GM18517 (cell line): ENCODE results near the gene NLRP14.
A peak's percentile ranks its signal among the peaks of the same experiment; 100 is the strongest.

ENCODE experiments used
- ATAC-seq: cut with Tn5 transposase; IDR thresholded peaks from one replicate; pipeline ENCODE4 v1.9.1; 2021; ENCODE audit warnings: mild to moderate bottlenecking, moderate library complexity; ENCODE audit not compliant: unreplicated experiment

NLRP14 gene

DNA sequence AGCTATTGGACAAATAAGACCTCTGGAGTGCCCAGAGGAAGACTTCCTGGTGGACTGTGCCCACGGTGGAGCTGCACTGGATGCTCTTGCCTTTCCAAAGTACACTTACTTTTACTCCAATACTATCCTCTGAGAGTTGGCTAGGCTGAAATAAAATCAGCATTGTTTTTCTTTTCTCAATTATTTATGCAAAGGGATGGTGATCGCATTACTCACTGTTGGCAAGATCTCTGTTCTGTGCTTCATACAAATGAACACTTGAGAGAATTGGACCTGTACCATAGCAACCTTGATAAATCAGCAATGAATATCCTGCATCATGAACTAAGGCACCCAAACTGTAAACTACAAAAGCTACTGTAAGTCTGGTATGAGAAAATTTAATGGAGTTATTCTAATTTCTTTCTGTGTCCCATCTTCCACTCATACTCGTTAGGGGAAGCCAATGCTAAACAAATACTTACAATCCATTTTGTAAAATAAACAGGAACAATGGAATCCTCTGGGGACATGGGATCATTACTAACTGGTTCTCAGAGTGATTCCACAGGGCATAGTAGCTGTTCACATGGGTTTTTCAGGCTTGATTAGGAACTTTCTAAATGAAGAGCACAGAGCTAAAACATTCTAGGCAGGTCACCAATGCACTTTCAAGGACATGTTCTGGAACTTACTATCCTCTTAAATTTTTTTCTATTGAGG, 26.3 kb downstream of the NLRP14 start:
- ATAC-seq: no peak

DNA sequence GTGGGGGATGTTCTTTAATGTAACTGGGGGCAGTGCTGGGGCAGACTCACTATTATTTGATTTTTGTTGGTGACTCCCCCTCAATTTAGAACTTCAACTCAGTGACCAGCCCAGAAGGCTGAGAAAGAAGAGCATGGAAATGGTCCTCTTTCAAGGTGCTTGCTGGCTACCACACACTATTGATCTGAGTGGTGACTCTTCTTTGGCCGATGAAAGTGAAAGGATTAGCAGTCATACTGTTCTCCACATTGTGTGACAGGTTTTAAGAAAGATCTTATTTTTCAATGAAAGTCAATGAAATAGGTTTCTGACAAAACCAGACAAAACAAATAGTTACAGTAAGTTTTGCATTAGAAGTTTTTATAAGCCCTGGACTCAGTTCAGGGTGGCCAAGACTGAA, 29.9 kb downstream of the NLRP14 start:
- no peak for ATAC-seq

DNA sequence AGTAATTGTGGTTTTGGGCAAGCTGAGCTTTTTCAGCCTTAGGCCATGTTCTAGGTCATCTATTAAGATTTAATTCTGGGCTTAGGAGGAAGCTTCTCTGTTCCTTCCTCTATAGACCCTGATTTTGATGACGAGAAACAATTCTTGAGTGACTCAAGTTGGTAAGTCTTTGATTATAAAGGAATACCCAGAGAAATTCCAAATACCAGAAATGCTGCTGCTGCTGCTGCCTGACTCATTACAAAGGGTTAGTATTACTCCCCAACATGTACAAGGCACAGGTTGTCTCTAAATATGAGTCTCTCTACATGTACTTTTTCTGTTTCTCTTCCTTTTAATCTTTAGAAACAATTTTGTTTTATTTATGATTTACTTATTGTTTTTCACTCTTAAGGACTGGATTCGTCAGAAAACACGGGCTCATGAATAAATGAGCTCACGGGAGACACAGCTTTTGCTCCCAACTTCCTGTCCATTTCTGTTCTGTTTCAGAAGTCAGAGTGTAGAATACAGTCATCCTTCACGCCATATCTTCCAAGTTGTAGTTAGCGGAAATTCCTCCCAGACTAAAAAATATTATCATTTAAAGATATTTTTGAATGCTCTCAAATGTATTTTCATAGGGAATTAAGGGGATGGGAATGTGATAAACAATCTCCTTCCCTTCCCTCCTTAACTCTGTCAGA, 36.7 kb downstream of the NLRP14 start:
- ATAC-seq: no peak

DNA sequence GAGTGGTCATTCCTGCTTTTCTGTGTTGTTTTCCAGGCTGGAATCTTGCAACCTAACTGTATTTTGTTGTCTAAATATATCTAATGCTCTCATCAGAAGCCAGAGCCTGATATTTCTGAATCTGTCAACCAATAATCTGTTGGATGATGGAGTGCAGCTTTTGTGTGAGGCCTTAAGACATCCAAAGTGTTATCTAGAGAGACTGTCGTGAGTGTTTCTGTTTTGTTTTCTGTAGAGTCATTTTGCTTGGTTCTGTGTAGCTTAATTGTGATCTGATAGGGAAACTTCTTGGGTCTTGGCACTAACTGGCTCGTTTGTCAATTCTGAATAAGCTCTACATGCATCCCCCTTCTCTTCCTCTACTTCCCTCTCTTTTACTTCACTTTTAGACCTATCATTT, 37.4 kb downstream of the NLRP14 start:
- no peak for ATAC-seq

DNA sequence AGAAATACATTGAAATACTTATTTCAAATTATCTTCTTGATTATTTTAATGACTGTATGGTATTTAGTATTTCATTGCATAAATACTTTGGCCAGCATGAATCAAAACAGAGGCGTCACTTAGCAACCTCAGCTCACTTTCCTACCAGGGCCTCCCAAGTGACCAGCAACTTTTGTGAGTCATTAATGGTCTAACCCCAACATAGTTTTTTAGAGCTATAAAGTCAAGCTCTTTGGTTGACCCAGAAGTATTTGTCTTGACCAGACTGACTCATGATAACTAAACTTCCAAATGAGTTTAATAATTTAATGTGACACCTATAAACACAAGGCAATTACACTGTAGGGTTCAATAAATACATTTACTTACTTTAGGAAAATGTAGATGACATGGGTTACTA, 40.6 kb downstream of the NLRP14 start:
- no peak for ATAC-seq

DNA sequence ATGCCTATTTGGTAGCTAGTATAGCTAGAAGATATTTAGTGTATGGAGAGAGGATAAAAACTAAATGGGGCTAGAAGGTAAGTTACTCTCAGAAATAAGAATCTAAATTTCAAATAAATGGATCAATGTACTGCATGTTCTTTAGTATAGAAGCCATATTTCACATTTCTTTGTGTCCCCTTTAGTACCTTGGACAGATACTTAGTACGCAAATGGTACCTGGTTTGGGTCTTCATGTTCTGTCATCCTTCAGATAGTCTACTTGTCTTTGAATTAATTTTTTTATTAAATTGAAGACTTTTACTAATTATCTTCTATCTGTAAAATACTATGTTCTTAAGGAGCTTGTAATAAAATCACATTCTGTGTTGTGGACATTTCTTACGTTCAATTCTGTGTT, 42.3 kb downstream of the NLRP14 start:
- ATAC-seq: no peak

DNA sequence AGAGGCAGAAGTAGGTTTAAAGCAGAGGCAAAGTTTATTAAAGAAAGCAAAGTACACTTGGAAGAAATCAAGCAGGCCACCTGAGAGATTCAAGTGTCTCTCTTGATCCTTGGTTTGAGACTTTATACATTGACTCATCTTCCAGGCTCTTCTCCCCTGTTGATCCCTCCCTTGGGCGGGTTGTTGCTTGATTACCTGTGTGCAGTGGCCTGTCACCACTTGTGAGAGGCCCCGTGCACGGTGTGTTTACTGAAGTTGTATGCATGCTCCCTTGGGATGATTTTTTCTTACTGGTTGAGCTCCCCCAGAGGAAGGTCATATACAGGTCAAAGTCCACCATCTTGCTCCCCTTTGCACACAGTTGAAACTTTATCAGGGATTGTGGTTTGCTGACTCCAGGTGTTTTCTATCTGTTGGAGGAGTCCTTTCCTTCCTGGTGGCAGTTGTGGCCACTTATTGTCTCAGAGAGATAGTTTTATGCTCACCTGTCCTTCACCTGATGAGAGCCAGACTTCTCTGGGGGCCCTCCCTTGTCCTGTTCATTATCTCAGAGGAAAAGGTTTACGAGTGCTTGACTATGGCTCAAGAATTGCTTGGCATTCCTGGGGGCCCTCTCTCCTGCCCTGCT, 52.2 kb downstream of the NLRP14 start:
- ATAC-seq: no peak

DNA sequence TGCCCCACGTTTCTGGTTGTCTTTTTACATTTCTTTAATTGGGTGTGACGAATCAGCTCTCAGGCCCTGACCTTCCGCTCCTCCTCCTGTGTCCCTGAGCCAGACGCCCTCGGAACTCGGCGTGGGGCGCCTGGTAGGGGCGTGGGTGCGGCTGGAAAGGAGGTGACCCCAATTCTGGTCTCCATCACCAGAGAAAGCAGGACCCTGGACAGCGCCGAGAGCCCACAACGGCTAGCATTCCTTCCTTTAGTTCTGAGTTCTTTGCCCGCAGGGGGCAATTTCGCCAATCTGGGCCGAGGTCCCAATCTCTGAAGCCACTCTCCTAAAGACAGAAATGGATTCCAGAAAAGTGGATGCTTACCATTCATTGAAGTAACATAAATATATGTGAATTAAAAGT, 56.8 kb downstream of the NLRP14 start:
- ATAC-seq: no peak

DNA sequence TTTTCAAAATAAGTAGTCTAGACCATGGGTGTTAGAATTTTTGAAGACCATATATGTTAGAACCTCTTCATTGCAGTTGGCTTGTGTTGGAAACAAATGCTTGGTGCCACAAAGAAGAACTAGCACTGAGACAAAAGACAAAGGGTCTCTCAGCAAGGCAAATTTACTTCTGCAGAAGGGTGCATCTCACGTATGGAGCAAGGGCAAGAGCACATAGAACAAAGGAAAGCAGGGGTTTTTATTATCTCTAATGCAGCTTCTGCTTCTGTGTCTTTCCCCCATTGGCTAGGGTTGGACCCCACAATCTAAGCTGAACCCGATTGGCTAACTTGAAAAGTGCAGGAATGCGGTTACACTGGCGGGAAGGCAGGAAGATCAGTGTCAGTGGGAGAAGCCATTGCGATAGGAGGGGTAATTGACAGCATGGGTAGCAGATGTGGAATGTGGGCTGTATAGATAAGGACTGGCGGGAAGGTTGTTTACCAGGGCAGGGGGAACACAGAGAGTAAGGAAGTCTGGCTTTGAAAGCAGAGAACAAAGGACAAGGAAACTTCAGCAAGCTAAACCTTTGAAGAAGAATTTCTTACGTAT, 59.4 kb downstream of the NLRP14 start:
- no peak for ATAC-seq

DNA sequence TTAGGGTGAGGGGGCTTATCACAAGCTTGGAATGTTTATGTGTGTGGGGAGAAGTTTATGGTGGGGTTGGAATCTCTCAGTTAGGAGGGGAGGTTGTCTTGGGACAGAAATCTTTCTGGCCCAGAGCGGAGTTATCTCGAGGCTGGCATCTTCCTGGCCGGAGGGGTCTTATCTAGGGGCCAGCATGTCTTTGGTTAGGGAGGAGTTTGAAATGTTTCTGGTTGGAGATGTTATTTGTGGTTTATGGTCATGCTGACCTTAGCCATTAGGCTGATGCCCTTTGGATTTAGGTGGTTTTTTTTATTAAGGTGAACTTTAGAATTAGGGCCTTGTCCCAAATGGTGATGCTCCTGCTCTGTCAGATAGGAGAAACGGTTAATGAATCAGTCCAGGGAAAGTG, 60.6 kb downstream of the NLRP14 start:
- no peak for ATAC-seq

DNA sequence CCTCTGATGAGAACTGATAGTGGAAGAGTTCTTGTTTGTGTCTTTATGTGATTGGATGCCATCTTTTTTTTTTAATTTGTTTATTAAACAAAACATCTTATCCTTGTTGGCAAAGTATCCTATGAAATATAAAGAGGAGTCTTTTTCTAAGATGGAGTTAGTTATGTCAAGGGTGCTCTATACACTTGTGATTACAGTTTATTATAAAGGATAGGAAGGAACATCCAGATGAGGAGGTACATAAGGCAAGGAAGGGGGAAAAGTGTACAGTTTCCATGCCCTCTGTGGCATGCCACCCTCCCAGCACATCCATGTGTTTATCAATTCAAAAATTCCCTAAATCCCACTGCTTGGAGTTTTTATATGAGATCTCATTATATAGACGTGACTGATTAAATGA, 61.2 kb downstream of the NLRP14 start:
- ATAC-seq: no peak

DNA sequence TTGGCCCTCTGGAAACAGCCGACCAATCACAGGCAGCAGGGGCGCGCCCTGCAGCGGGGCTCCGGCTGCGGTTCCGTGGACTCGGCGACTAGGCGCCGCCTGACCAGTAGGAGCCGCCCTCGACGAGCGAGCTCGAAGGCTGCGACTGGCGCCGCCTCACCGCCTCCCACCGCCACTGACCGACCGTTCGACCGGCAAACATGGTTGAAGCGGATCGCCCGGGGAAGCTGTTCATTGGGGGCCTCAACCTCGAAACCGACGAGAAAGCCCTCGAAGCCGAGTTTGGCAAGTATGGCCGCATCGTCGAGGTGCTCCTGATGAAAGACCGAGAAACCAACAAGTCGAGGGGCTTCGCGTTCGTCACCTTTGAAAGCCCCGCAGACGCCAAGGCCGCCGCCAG, 68.6 kb downstream of the NLRP14 start, which contains the start of gene RBMXL2:
RBMXL2 (plus strand) TSS at position 78 of the 400 bp plus-strand sequence; CDS start at position 201, 123 bp downstream.
- no peak for ATAC-seq

DNA sequence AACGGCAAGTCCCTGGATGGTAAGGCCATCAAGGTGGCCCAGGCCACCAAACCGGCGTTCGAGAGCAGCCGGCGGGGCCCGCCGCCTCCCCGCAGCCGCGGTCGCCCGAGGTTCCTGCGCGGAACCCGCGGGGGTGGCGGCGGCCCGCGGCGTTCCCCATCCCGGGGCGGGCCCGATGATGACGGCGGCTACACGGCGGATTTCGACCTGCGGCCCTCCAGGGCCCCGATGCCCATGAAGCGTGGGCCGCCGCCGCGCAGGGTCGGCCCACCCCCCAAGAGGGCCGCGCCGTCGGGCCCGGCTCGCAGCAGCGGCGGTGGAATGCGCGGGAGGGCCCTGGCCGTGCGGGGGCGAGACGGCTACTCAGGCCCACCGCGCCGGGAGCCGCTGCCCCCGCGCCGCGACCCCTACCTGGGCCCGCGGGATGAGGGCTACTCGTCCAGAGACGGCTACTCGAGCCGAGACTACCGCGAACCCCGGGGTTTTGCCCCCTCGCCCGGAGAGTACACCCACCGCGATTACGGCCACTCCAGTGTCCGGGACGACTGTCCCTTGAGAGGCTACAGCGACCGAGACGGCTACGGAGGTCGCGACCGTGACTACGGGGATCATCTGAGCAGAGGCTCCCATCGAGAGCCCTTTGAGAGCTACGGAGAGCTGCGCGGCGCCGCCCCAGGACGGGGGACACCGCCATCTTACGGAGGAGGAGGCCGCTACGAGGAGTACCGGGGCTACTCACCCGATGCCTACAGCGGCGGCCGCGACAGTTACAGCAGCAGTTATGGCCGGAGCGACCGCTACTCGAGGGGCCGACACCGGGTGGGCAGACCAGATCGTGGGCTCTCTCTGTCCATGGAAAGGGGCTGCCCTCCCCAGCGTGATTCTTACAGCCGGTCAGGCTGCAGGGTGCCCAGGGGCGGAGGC, 69.3 kb downstream of the NLRP14 start:
- ATAC-seq: no peak

DNA sequence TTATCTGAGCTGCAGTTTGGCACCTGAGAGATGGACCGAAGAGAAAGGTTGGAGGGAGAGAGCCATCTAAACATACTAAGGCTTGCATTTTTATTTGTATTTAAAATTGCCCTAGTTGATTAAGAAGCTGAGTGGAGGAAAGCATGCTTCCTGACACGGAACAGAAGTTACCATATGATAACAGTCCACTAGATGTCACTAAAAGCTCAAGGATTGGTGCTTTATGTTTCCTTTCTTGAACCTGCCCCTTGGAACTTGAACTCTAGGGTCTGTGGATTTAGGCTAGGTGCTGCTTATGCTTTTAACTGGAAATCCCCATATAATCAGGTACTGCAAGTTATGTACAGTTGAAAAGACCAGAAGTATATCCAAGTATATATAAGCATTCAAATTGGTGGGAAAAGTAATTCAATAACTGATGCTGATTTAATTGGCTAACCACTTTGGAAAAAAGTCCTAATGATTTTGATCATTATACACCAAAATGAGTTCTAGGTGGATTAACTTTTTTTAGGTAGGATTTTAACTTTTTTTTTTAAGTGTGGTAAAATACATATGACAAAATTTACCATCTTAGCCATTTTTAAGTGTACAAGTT, 78.1 kb downstream of the NLRP14 start:
- ATAC-seq: peak; percentile 74

DNA sequence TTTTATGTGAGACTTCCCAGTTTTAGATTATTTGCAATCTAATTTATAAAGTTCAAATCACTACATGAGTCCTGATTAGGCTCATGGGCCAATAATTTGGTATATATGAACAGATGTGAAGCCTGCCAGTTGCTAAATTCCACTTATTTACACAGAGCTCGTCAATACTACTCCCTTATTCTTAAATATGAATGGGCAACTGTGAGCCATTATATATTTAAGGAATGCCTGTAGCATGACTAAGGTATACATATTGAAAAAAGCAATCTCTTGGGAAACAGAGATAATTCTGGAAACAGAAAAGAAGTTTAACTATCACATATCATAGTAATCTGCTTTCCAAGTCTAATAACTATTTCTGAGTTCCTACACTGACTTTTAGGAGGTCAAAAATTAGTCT, 95.5 kb downstream of the NLRP14 start:
- ATAC-seq: no peak

DNA sequence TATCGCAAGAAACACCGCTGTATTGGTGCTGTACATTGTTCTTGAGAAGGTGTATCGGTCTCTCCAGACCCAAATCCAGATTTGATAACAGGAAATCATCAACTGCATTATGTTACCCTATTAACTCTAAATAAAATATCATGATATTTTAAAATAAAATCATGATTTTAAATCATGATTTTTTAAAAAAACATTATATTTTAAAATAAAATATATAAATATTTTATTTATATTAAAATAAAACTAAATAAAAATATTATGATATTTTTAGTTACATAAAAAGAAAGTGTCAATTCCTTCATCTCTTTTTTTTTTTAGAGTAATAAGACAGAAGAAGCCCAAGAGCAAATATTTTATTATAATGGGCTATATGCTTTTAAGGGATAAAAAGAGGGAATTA, 96.1 kb downstream of the NLRP14 start:
- no peak for ATAC-seq
